ENCODE data around the gene DGUOK.

DGUOK gene

DNA sequence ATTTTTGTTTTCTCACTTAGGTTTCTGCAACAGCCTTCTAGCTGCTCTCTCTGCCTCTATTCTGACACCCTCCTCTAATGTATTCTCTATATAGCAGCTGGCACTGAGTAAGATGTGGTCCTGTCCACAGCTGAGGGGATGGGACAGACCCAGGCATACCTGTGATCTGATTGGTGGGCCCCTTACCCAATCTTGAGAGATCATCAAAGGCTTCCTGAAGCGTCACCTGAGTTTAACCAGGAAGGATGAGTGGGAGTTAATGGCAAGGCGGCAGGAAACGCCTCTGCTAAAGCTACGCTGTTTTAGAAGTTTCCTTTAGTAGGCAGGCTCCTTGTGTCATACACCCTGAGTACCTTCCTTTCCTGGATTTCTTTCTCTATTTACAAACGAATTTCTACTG lies 52.3 kb downstream of the DGUOK start:
- DNase-seq (ENCODE audit: low spot score) = peak; percentile 66
- TF ChIP-seq, protein P1, sequence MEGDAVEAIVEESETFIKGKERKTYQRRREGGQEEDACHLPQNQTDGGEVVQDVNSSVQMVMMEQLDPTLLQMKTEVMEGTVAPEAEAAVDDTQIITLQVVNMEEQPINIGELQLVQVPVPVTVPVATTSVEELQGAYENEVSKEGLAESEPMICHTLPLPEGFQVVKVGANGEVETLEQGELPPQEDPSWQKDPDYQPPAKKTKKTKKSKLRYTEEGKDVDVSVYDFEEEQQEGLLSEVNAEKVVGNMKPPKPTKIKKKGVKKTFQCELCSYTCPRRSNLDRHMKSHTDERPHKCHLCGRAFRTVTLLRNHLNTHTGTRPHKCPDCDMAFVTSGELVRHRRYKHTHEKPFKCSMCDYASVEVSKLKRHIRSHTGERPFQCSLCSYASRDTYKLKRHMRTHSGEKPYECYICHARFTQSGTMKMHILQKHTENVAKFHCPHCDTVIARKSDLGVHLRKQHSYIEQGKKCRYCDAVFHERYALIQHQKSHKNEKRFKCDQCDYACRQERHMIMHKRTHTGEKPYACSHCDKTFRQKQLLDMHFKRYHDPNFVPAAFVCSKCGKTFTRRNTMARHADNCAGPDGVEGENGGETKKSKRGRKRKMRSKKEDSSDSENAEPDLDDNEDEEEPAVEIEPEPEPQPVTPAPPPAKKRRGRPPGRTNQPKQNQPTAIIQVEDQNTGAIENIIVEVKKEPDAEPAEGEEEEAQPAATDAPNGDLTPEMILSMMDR (IDR thresholded peaks at IDR 0.05; ENCODE audit: extremely low read depth, missing control alignments) = no peak

DNA sequence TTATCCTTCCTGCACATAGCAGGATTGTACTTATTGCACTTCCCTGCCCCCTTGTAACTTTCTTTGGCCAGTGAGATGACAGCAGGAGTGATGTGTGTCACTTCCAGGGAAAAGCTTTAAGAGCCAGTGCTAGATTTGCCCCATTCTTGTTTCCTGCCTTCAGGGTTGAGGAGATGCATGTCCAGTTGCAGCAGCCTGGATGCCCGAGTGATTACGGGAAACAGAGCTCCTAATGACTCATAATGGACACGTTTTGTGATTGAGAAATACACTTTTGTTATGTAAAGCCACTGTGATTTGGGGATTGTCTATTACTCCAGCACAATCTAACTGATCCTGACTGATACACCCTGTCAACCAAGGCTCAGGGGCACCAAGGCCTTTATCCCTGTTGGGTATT lies 53.0 kb downstream of the DGUOK start:
- TF ChIP-seq, protein P1 (IDR thresholded peaks at IDR 0.05; ENCODE audit: extremely low read depth, missing control alignments) = no peak
- no peak for DNase-seq (ENCODE audit: low spot score)

GRCh38 chr2:73980566-73980965 lies 53.9 kb downstream of the DGUOK start:
- TF ChIP-seq, protein P1 (IDR thresholded peaks at IDR 0.05; ENCODE audit: extremely low read depth, missing control alignments) = no peak
- no peak for DNase-seq (ENCODE audit: low spot score)

DNA sequence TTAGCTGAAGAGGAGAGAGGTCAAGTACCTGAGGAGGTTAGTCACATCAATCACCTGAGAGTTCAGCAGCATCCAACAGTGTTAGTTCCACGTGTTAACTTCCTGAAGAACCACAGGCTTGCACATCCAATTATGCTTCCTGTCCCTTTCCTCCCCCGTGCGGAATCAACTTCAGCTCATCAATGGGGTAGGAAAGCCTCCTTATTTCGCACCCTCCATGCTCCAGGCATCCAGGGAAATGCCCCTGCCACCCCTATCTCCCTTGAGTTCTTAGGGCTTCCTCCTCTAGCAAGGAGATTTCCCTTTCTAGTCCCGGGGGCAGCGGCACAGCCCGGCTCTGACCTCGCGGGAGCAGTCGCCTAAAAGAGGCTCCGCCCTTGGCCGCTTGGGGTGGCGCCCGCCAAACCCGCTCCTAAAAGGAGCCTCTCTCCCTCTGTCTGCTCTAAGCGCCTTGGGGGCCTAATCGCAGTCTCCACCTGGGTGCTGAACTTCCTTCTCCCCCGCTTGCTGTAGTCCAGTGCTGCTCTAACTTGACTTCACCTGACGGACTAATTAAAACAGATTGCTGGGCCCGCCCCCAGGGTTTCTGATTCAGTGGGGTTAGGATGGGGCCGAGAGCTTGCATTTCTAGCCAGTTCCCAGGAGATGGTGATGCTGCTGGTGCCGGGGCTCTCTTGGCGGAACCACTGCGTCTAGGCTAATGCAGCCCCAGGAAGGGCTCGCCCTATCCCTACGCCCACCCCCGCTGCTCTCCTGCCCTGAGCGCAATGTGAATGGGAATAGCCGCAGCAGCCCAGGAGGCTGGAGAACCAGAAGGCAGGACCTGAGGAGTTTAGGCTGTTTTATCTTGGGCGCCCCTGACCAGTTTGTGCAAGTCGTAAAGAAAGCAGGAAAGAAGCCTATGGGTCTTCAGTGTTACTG lies 54.7 kb downstream of the DGUOK start:
- TF ChIP-seq, protein P1 (IDR thresholded peaks at IDR 0.05; ENCODE audit: extremely low read depth, missing control alignments) = no peak

GRCh38 chr2:73982140-73982617 lies 55.5 kb downstream of the DGUOK start:
- DNase-seq (ENCODE audit: low spot score) = no peak

More for the DNA sequence above, 54.7 kb downstream of the DGUOK start:
- peak; percentile 74 for DNase-seq (ENCODE audit: low spot score)

DNA sequence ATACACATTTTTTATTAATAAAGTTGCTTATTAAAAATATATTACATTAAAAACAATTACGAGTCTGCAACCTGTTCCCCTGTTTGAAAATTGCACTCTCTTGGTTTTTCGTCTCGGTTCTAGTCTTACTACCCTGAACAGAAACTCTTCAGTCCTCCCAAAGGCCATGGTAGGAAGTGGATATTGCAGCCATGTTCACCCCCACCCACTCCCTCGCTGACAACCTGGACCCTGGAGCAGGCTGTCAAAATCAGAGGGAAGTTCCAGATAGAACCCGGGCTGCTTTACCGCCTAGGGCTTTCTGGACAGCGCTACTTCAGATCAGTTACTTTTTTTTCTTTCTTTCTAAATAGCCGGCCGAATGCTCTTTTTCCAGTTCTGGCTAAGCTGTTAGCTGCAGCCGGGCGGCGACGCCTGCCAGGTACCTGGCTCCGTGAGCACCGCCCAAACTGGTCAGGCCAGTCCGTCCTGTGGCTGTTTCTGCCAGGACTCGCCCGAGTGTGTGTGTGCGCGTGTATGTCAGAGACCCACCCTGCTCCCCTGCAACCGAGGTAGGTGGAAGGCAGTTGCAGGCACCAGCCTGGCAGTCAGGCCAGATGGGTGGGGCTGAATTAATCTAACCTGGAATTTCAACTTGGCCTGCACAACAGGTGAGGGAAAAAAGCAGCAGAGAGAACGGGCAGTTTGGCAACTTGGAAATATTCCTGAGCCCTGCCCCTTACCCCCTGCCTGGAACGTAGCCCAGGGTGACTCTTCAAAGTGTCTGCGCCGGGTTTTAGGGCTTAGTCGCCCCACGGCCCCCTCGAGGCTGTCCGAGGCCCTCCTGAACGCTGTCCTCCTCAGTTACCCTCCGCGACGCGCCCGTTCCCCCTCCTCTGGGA lies 56.9 kb downstream of the DGUOK start:
- DNase-seq (ENCODE audit: low spot score) = peak; percentile 45
- TF ChIP-seq, protein P1 (IDR thresholded peaks at IDR 0.05; ENCODE audit: extremely low read depth, missing control alignments) = no peak

More at GRCh38 chr2:73982140-73982617, 55.5 kb downstream of the DGUOK start:
- TF ChIP-seq, protein P1 (IDR thresholded peaks at IDR 0.05; ENCODE audit: extremely low read depth, missing control alignments) = no peak

Data from GM20000 (cell line).